Glutamatergic neuron (in vitro differentiated cells): ENCODE results near the gene FBXO31. TPM values are rescaled to one million over a fixed set of nuclear protein-coding genes. Genes with fewer than 3 reads are reported as not detected.

Source experiments
- DNase-seq: peaks from one replicate; pipeline ENCODE4 v3.0.0; 2022
- H3K27ac Mint-ChIP-seq: one replicate; pipeline ENCODE4 v1.8.0; 2020; ENCODE audit warnings: mild to moderate bottlenecking, mixed read lengths, inconsistent platforms; ENCODE audit not compliant: unreplicated experiment
- H3K27me3 Mint-ChIP-seq: one replicate; pipeline ENCODE4 v1.8.0; 2020; ENCODE audit warnings: mild to moderate bottlenecking, moderate library complexity, mixed read lengths, inconsistent platforms; ENCODE audit not compliant: unreplicated experiment
- H3K36me3 Mint-ChIP-seq: one replicate; pipeline ENCODE4 v1.8.0; 2020; ENCODE audit warnings: mild to moderate bottlenecking, mixed read lengths, inconsistent platforms; ENCODE audit not compliant: unreplicated experiment
- H3K4me1 Mint-ChIP-seq: one replicate; pipeline ENCODE4 v1.8.0; 2020; ENCODE audit warnings: mild to moderate bottlenecking, low read depth, mixed read lengths, inconsistent platforms; ENCODE audit not compliant: unreplicated experiment
- H3K4me3 Mint-ChIP-seq: one replicate; pipeline ENCODE4 v1.8.0; 2020; ENCODE audit warnings: mild to moderate bottlenecking, mixed read lengths, inconsistent platforms; ENCODE audit not compliant: unreplicated experiment
- H3K9me3 Mint-ChIP-seq: one replicate; pipeline ENCODE4 v1.8.0; 2020; ENCODE audit warnings: mild to moderate bottlenecking, moderate library complexity, mixed read lengths, inconsistent platforms; ENCODE audit not compliant: unreplicated experiment
- total RNA-seq: library from RNA; stranded (reverse); fragmentation: NEBNext Ultra II Directional; extraction: Animal tissue kit (Norgen Biotek cat#: 25700); gene quantifications from one replicate; pipeline ENCODE4 v1.2.1, GENCODE V29; 2021; ENCODE audit not compliant: unreplicated experiment
- TF ChIP-seq, protein P1 (sequence below): fragments of 200-600 bp; sonication (generic); IDR thresholded peaks from one replicate; pipeline ENCODE4 v1.5.0; 2021; ENCODE audit not compliant: partially characterized antibody, unreplicated experiment

The FBXO31 gene
- total RNA-seq, 1 donor from 2014 or later = 66.7 TPM

DNA sequence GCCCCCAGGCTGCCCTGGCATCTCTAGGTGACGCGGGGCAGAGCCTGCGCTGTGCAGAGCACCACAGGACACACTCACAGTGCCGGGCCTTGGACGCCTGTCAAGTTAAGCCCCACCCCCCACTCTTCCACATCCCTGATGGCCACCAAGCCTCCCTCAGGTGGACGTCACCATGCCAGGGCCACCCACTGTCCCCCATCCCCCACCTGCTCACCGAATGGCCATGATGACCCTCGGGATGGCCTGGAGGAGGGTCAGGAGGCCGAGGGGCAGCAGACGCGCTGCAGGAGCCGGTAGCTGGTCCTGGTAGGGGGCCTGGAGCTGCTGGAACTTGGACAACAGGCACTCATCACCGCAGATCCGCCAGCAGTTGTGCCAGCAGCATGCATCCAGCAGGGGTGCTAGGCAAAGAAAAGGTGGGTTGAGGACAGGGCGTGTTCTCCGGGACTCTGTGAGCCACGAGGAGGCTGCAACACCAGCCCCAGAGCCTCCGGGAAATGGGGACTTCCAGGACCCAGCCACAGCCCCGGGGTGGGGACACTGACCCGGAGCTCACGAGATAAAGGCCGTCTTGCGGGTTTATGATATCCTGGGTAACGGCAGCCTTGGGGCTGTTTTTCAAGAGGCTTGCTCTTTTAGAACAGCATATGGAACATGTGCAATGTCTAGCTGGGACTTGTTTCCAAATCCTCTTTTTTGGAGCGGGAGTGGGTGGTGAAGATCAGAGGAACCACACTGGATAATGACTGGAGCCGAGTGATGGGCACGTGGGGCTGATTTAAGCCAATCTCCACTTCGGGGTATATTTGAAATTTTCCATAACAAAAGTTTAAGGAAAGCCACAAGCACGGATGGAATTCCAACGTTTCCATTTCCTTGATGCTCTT is 77.8 kb downstream of the FBXO31 start:
- Mint-ChIP-seq H3K36me3 (peaks cover 4% of the 10 kb centered on the region), H3K9me3 (peaks cover 3% of the 10 kb centered on the region), H3K27me3 (peaks cover 4% of the 10 kb centered on the region), H3K4me3 (no peak overlapping the region), H3K27ac (no peak overlapping the region), H3K4me1 (peaks cover 2% of the 10 kb centered on the region)
- TF ChIP-seq, protein P1, sequence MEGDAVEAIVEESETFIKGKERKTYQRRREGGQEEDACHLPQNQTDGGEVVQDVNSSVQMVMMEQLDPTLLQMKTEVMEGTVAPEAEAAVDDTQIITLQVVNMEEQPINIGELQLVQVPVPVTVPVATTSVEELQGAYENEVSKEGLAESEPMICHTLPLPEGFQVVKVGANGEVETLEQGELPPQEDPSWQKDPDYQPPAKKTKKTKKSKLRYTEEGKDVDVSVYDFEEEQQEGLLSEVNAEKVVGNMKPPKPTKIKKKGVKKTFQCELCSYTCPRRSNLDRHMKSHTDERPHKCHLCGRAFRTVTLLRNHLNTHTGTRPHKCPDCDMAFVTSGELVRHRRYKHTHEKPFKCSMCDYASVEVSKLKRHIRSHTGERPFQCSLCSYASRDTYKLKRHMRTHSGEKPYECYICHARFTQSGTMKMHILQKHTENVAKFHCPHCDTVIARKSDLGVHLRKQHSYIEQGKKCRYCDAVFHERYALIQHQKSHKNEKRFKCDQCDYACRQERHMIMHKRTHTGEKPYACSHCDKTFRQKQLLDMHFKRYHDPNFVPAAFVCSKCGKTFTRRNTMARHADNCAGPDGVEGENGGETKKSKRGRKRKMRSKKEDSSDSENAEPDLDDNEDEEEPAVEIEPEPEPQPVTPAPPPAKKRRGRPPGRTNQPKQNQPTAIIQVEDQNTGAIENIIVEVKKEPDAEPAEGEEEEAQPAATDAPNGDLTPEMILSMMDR = no peak
- DNase-seq = no peak

DNA sequence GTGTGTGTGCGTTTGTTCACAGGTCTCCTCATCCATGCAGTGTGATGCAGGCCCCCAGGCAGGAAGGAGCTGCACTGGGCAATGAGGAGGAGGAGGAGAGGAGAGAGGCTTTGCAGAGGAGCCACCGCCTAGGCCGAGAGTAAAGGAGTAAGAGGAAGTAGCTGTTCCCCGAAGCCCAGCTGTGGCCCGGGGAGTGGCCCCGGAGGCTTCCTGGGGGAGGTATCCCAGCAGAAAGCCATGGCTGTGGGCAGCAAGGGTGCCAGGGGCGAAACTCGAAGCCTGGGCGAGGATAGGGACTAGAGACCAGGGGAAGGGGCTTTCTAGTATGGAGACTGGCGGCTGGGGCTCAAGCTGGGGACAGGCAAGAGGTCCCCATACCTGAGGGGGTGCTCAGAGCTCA is 78.6 kb downstream of the FBXO31 start:
- peaks cover 4% of the 10 kb centered on the region for H3K27me3 Mint-ChIP-seq
- H3K27ac Mint-ChIP-seq = no peak overlapping the region
- H3K4me3 Mint-ChIP-seq = no peak overlapping the region
- peaks cover 3% of the 10 kb centered on the region for H3K9me3 Mint-ChIP-seq
- TF ChIP-seq, protein P1 = no peak
- H3K36me3 Mint-ChIP-seq = peaks cover 4% of the 10 kb centered on the region
- no peak for DNase-seq
- peaks cover 2% of the 10 kb centered on the region for H3K4me1 Mint-ChIP-seq

DNA sequence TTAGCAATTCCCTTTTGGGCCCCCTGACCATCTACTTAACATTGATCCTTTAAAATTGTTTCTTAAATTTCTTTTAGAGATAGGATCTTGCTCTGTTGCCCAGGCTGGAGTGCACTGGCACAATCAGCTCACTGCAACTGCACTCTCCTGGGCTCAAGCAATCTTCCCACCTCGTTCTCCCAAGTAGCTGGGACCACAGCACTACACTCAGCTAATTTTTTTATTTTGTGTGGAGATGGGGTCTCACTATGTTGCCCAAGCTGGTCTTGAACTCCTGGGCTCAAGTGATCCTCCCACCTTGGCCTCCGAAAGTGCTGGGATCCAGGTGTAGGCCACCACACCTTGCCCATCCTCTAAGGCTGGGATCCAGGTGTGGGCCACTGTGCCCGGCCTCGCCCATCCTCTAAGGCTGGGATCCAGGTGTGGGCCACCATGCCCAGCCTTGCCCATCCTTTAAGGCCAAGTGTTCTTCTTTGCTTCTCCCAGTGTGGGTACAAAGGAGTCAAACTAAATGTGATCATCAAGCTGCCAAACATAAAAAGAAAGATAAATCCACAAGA is 79.5 kb downstream of the FBXO31 start:
- Mint-ChIP-seq H3K27me3 (peaks cover 2% of the 10 kb centered on the region), H3K27ac (no peak overlapping the region)

DNA sequence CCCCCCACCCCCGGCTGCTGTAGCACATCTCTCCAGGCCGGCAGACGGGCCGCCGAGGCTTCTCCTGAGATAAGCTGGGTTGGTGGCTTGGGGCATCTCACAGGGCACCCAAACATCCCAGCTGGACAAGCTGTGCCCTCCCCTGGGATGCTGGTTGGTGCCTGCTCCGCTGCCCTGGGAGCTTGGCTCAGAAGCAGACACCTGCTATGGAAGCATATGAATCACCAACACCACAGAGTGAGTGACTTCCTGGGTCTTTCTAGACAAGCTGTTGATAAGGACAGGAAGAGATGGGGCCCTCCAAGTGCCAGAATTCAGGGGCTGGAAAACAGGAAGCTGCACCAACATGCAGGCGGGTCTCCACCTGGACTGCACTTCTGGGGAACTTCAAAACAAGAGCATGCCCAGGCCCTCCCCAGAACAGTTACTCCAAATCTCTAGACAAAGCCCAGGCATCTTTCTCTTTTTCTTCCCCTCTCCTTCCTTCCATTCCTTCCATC is 80.1 kb downstream of the FBXO31 start:
- Mint-ChIP-seq H3K27ac (no peak overlapping the region), H3K27me3 (peaks cover 2% of the 10 kb centered on the region), H3K4me3 (no peak overlapping the region), H3K4me1 (peaks cover 2% of the 10 kb centered on the region), H3K9me3 (peaks cover 6% of the 10 kb centered on the region), H3K36me3 (no peaks in the 10 kb centered on the region)
- no peak for DNase-seq
- TF ChIP-seq, protein P1 = no peak

More for the DNA sequence above, 79.5 kb downstream of the FBXO31 start:
- H3K4me1 Mint-ChIP-seq = peaks cover 2% of the 10 kb centered on the region
- H3K9me3 Mint-ChIP-seq = peaks cover 6% of the 10 kb centered on the region
- H3K36me3 Mint-ChIP-seq = peaks cover 4% of the 10 kb centered on the region
- TF ChIP-seq, protein P1 = no peak
- H3K4me3 Mint-ChIP-seq = no peak overlapping the region
- no peak for DNase-seq
